Thyroid gland (tissue), 4 donors: ENCODE results near the gene EMP2. TPM values are rescaled to one million over a fixed set of nuclear protein-coding genes. Genes with fewer than 3 reads are reported as not detected.
"Not testable (repeated sequence)": the region's sequence is repeated elsewhere in the genome, so short reads cannot be mapped to it uniquely, and the experiment has no call there.

Source experiments
- DNase-seq, 2 donors: peaks; one replicate each; pipeline ENCODE4 v3.0.0-alpha.2; 2019
- H3K27ac ChIP-seq, 3 donors: fragments of 200-600 bp; sonication (generic); 1 replicate in 2 of 3; 2 replicates in 1 of 3; pipeline ENCODE4 v1.5.1; 2016 to 2019; ENCODE audit warnings: mild to moderate bottlenecking in 1 of 3, moderate library complexity in 1 of 3
- H3K27me3 ChIP-seq: fragments of 200-600 bp; sonication (generic); one replicate; pipeline ENCODE4 v1.5.1; 2019
- H3K36me3 ChIP-seq, 2 donors: fragments of 200-600 bp; sonication (generic); one replicate each; pipeline ENCODE4 v1.5.1; 2016 to 2019
- H3K4me1 ChIP-seq, 2 donors: fragments of 200-600 bp; sonication (generic); one replicate each; pipeline ENCODE4 v1.5.1; 2017 to 2019
- H3K4me3 ChIP-seq, 3 donors: fragments of 200-600 bp; sonication (generic); replicated peaks in 1 of 3; 1 replicate in 2 of 3; 2 replicates in 1 of 3; pipeline ENCODE4 v1.5.1; 2016; ENCODE audit warnings: mild to moderate bottlenecking in 1 of 3
- H3K9me3 ChIP-seq: fragments of 200-600 bp; sonication (generic); one replicate; pipeline ENCODE4 v1.5.1; 2017
- CTCF ChIP-seq, 6 experiments: fragments of 200-600 bp in 3 of 6; fragments of 450-650 bp in 3 of 6; sonication (generic) in 3 of 6; IDR thresholded peaks; one replicate each; pipeline ENCODE4 v1.5.1; 2016 to 2019; ENCODE audit warnings: antibody characterized with exemption in 6 of 6, mild to moderate bottlenecking in 2 of 6, inconsistent platforms in 1 of 6, moderate library complexity in 1 of 6
- POLR2A ChIP-seq, 2 donors: fragments of 450-650 bp; IDR thresholded peaks; one replicate each; pipeline ENCODE4 v1.6.1; 2017; ENCODE audit warnings: antibody characterized with exemption in 2 of 2, mild to moderate bottlenecking in 2 of 2, moderate library complexity in 1 of 2
- WGBS, 2 donors: methylation state at CpG; one replicate each; pipeline ENCODE4 v1.1.5; 2017; 5-methylcytosine and 5-hydroxymethylcytosine counted together
- intact Hi-C: fragments of 100-400 bp; cut with DNase I; formaldehyde crosslinking; loops from one replicate; pipeline ENCODE4 v1.15.1; 2023
- total RNA-seq, 4 donors: library from RNA; depleted of rRNA; stranded (reverse); fragments of >200 nt; gene quantifications; one replicate each; pipeline ENCODE4 v1.2.3, GENCODE V29; 2016

Gene EMP2
- total RNA-seq, 4 donors from 2014 or later = 17.9 to 37.5 (median 23.1) TPM

GRCh38 chr16:10537946-10538345, 42.5 kb downstream of the EMP2 start:
- H3K36me3 ChIP-seq = peaks cover 0 to 18% of the 10 kb centered on the region in 2 donors
- DNase-seq = no peak
- intact Hi-C loops = no loop called here

GRCh38 chr16:10536814-10537389, 43.5 kb downstream of the EMP2 start:
- peaks cover 6 to 18% of the 10 kb centered on the region in 2 donors for H3K36me3 ChIP-seq
- 81 to 93% methylated on average over 5 of the region's 5 CpGs for WGBS, 2 donors

More at GRCh38 chr16:10537946-10538345, 42.5 kb downstream of the EMP2 start:
- no peak overlapping the region for H3K4me3 ChIP-seq
- H3K4me1 ChIP-seq = no peaks in the 10 kb centered on the region
- no peak overlapping the region for H3K27ac ChIP-seq
- WGBS, 2 donors = 91 to 93% methylated on average over 15 of the region's 15 CpGs
- H3K9me3 ChIP-seq = no peaks in the 10 kb centered on the region
- H3K27me3 ChIP-seq = no peaks in the 10 kb centered on the region
- TF ChIP-seq POLR2A (IDR thresholded peaks at IDR 0.05) = no peak
- no peak for TF ChIP-seq CTCF (IDR thresholded peaks at IDR 0.05)

GRCh38 chr16:10536328-10536727, 44.1 kb downstream of the EMP2 start:
- H3K27me3 ChIP-seq, intact Hi-C loops, H3K4me3 ChIP-seq, DNase-seq, H3K9me3 ChIP-seq, H3K27ac ChIP-seq, H3K4me1 ChIP-seq: not testable (repeated sequence)
- 92 to 95% methylated on average over 6 of the region's 6 CpGs for WGBS, 2 donors
- peaks cover 9 to 18% of the 10 kb centered on the region in 2 donors for H3K36me3 ChIP-seq

More at GRCh38 chr16:10536814-10537389, 43.5 kb downstream of the EMP2 start:
- no peaks in the 10 kb centered on the region for H3K27me3 ChIP-seq
- TF ChIP-seq POLR2A (IDR thresholded peaks at IDR 0.05) (no peak), CTCF (IDR thresholded peaks at IDR 0.05) (no peak)
- no peak for DNase-seq
- H3K4me3 ChIP-seq = no peak overlapping the region
- H3K27ac ChIP-seq = no peak overlapping the region
- intact Hi-C loops = no loop called here
- no peaks in the 10 kb centered on the region for H3K9me3 ChIP-seq
- no peaks in the 10 kb centered on the region for H3K4me1 ChIP-seq

- H3K27me3 ChIP-seq = no peaks in the 10 kb centered on the region
- intact Hi-C loops = no loop called here
- H3K36me3 ChIP-seq = peaks cover 9 to 18% of the 10 kb centered on the region in 2 donors
- WGBS, 2 donors = 95 to 97% methylated on average over 10 of the region's 10 CpGs
- H3K4me1 ChIP-seq = no peaks in the 10 kb centered on the region
- H3K4me3 ChIP-seq = no peak overlapping the region
- TF ChIP-seq POLR2A (IDR thresholded peaks at IDR 0.05) (no peak), CTCF (IDR thresholded peaks at IDR 0.05) (no peak)
- no peak for DNase-seq
- H3K27ac ChIP-seq = no peak overlapping the region
- H3K9me3 ChIP-seq = no peaks in the 10 kb centered on the region
Observed at GRCh38 chr16:10535461-10535860, 44.9 kb downstream of the EMP2 start.

- Histone ChIP-seq H3K9me3 (no peaks in the 10 kb centered on the region), H3K27me3 (no peaks in the 10 kb centered on the region), H3K27ac (no peak overlapping the region), H3K4me1 (no peaks in the 10 kb centered on the region), H3K36me3 (peaks cover 9 to 18% of the 10 kb centered on the region in 2 donors), H3K4me3 (no peak overlapping the region)
- no peak for TF ChIP-seq POLR2A (IDR thresholded peaks at IDR 0.05)
- TF ChIP-seq CTCF (IDR thresholded peaks at IDR 0.05) = no peak
- 96 to 99% methylated on average over 5 of the region's 5 CpGs for WGBS, 2 donors
- intact Hi-C loops = no loop called here
- DNase-seq = no peak
Observed at GRCh38 chr16:10534748-10535147, 45.6 kb downstream of the EMP2 start.

GRCh38 chr16:10533612-10534011, 46.8 kb downstream of the EMP2 start:
- 87 to 94% methylated on average over 4 of the region's 4 CpGs for WGBS, 2 donors

More at GRCh38 chr16:10533612-10534011, 46.8 kb downstream of the EMP2 start:
- H3K9me3 ChIP-seq, H3K27me3 ChIP-seq, H3K4me1 ChIP-seq, H3K4me3 ChIP-seq, DNase-seq, intact Hi-C loops, H3K27ac ChIP-seq: not testable (repeated sequence)
- H3K36me3 ChIP-seq = peaks cover 9 to 18% of the 10 kb centered on the region in 2 donors
